ENCODE data around the gene LEF1. TPM values are rescaled to one million over a fixed set of nuclear protein-coding genes. Genes with fewer than 3 reads are reported as not detected.

LEF1 gene
- total and polyA plus RNA-seq, 2 donors (not counting 1 experiment from before 2014, with no cell fraction given): 1.8 to 2.6 TPM

- Histone ChIP-seq H4K20me1 (ENCODE audit: control insufficient read depth, extremely low read depth, insufficient read depth, low read length) (no peaks in the 10 kb centered on the region), H2AFZ (ENCODE audit: low read length) (peak overlapping the region; percentile 22), H3K9me3 (ENCODE audit: control insufficient read depth, insufficient read depth, low read depth, low read length) (no peaks in the 10 kb centered on the region), H3K4me1 (ENCODE audit: control insufficient read depth, extremely low read depth, insufficient read depth, low read length) (no peaks in the 10 kb centered on the region), H3K36me3 (ENCODE audit: control insufficient read depth, insufficient read depth, low read length) (no peaks in the 10 kb centered on the region), H3K9ac (ENCODE audit: insufficient read depth, low read length) (no peak overlapping the region), H3K27me3 (ENCODE audit: control insufficient read depth, insufficient read depth, low read length) (peaks cover 31% of the 10 kb centered on the region), H3K4me3 (replicated peaks in 1 of 4; ENCODE audit: control extremely low read depth in 1 of 4, insufficient read depth in 1 of 4, low read depth in 3 of 4, low read length in 4 of 4) (peak overlapping the region; percentile 58 to 68 (median 60)), H3K27ac (ENCODE audit: insufficient read depth, low read length) (no peak overlapping the region), H3K79me2 (ENCODE audit: control insufficient read depth, insufficient read depth, low read length) (no peaks in the 10 kb centered on the region), H3K4me2 (ENCODE audit: extremely low read depth, insufficient read depth, low read length) (peak overlapping the region; percentile 90)
- DNase-seq (ENCODE audit: low read depth in 2 of 2): peak; percentile 28 to 33
- peak; percentile 2 for TF ChIP-seq EZH2 (IDR thresholded peaks at IDR 0.05; ENCODE audit: low read length, missing control alignments)
- no peak for TF ChIP-seq CTCF (conservative IDR thresholded peaks at IDR 0.05 in 1 of 2, IDR thresholded peaks at IDR 0.05 in 1 of 2; ENCODE audit: low read depth in 1 of 2, low read length in 2 of 2)
These were observed 2.1 kb downstream of the LEF1 start for GRCh38 chr4:108166441-108167315.

- Histone ChIP-seq H3K9ac (ENCODE audit: insufficient read depth, low read length) (no peak overlapping the region), H3K27ac (ENCODE audit: insufficient read depth, low read length) (no peak overlapping the region), H3K36me3 (ENCODE audit: control insufficient read depth, insufficient read depth, low read length) (no peaks in the 10 kb centered on the region), H3K4me2 (ENCODE audit: extremely low read depth, insufficient read depth, low read length) (peak overlapping the region; percentile 90), H3K4me1 (ENCODE audit: control insufficient read depth, extremely low read depth, insufficient read depth, low read length) (no peaks in the 10 kb centered on the region), H4K20me1 (ENCODE audit: control insufficient read depth, extremely low read depth, insufficient read depth, low read length) (no peaks in the 10 kb centered on the region), H3K79me2 (ENCODE audit: control insufficient read depth, insufficient read depth, low read length) (no peaks in the 10 kb centered on the region), H3K27me3 (ENCODE audit: control insufficient read depth, insufficient read depth, low read length) (peaks cover 25% of the 10 kb centered on the region), H3K4me3 (replicated peaks in 1 of 4; ENCODE audit: control extremely low read depth in 1 of 4, insufficient read depth in 1 of 4, low read depth in 3 of 4, low read length in 4 of 4) (peak overlapping the region in 3 of 4 experiments; percentile 31 to 68 (median 43)), H3K9me3 (ENCODE audit: control insufficient read depth, insufficient read depth, low read depth, low read length) (no peaks in the 10 kb centered on the region), H2AFZ (ENCODE audit: low read length) (no peak overlapping the region)
- TF ChIP-seq EZH2 (IDR thresholded peaks at IDR 0.05; ENCODE audit: low read length, missing control alignments) (no peak), CTCF (conservative IDR thresholded peaks at IDR 0.05 in 1 of 2, IDR thresholded peaks at IDR 0.05 in 1 of 2; ENCODE audit: low read depth in 1 of 2, low read length in 2 of 2) (no peak)
- no peak for DNase-seq (ENCODE audit: low read depth in 2 of 2)
These were observed 2.7 kb downstream of the LEF1 start for GRCh38 chr4:108166038-108166437.

GRCh38 chr4:108165586-108165985 is 3.1 kb downstream of the LEF1 start:
- no peaks in the 10 kb centered on the region for H3K36me3 ChIP-seq (ENCODE audit: control insufficient read depth, insufficient read depth, low read length)
- peaks cover 20% of the 10 kb centered on the region for H3K27me3 ChIP-seq (ENCODE audit: control insufficient read depth, insufficient read depth, low read length)
- H3K4me2 ChIP-seq (ENCODE audit: extremely low read depth, insufficient read depth, low read length): no peak overlapping the region
- no peak overlapping the region for H2AFZ ChIP-seq (ENCODE audit: low read length)
- no peak for TF ChIP-seq CTCF (conservative IDR thresholded peaks at IDR 0.05 in 1 of 2, IDR thresholded peaks at IDR 0.05 in 1 of 2; ENCODE audit: low read depth in 1 of 2, low read length in 2 of 2)
- TF ChIP-seq EZH2 (IDR thresholded peaks at IDR 0.05; ENCODE audit: low read length, missing control alignments): no peak
- H3K79me2 ChIP-seq (ENCODE audit: control insufficient read depth, insufficient read depth, low read length): no peaks in the 10 kb centered on the region
- H4K20me1 ChIP-seq (ENCODE audit: control insufficient read depth, extremely low read depth, insufficient read depth, low read length): no peaks in the 10 kb centered on the region
- DNase-seq (ENCODE audit: low read depth in 2 of 2): no peak
- no peaks in the 10 kb centered on the region for H3K4me1 ChIP-seq (ENCODE audit: control insufficient read depth, extremely low read depth, insufficient read depth, low read length)
- no peak overlapping the region for H3K9ac ChIP-seq (ENCODE audit: insufficient read depth, low read length)
- H3K4me3 ChIP-seq (replicated peaks in 1 of 4; ENCODE audit: control extremely low read depth in 1 of 4, insufficient read depth in 1 of 4, low read depth in 3 of 4, low read length in 4 of 4): peak overlapping the region in 1 of 4 experiments; percentile 68
- H3K27ac ChIP-seq (ENCODE audit: insufficient read depth, low read length): no peak overlapping the region
- no peaks in the 10 kb centered on the region for H3K9me3 ChIP-seq (ENCODE audit: control insufficient read depth, insufficient read depth, low read depth, low read length)
